Effector CD4-positive, alpha-beta T cell (primary cell): ENCODE measurements around the gene RABGAP1.

ENCODE experiments used
- DNase-seq: peaks from one replicate; pipeline ENCODE4 v3.0.0-alpha.2; 2020

RABGAP1 gene

DNA sequence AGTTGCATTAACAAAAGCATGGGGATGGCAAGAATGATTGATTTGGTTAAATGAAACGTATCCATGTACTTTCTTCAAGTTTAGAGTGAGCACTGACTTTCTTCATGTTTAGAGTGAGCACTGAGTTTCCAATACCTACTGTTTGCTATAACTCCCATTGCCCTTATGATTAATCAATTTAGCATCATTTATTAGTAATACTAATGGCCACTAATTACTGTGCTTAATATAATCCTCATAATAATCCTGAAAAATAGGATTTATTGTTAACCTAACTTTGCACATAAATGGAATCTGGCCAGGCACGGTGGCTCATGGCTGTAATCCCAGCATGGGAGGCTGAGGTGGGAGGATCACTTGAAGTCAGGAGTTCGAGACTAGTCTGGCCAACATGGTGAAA lies 70.6 kb downstream of the RABGAP1 start:
- no peak for DNase-seq

DNA sequence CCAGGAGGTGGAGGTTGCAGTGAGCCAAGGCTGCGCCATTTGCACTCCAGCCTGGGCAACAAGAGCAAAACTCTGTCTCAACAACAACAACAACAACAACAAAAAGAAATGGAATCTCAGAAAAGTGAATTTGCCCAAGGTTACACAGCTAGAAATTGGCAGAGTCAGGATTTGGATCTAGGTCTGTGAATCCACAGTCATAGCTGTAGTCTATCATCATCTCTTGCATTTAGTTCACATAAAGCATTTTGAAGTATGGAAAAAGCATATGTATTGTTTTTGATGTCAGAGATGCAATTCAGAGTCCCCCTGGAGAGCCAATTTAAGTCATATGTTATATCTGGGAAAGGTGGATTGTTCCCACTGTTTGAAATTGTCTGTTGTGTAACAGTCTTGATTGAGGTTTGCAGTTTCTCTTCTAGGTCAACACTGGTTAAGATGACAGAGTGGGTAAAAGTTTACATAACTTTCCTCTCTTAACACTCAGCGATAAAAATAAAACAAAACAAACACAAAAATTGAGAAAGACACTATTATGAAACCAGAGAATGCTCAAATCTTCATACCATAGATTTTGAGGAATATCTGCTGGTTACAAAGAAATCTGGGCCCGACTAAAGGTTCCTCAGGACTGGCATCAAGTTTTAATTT lies 71.2 kb downstream of the RABGAP1 start:
- no peak for DNase-seq

DNA sequence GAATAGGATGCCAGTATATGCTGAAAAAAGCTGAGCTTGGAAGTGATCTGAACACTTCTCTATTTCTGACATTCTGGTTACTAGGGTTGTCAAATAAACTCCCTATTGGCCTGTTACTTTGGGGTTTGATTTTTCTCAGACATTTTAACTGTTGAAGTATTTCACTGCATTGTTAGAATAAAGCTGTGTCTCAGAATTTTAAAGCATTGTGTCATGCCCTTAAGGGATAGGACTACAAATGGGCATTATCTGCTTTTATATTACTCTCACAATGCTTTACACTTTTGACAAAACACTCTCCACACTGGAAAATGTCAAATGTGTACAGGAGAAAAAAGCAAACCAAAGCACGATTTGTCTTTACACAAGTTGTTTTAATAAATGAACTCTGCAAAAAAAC lies 75.8 kb downstream of the RABGAP1 start:
- DNase-seq, result no peak

DNA sequence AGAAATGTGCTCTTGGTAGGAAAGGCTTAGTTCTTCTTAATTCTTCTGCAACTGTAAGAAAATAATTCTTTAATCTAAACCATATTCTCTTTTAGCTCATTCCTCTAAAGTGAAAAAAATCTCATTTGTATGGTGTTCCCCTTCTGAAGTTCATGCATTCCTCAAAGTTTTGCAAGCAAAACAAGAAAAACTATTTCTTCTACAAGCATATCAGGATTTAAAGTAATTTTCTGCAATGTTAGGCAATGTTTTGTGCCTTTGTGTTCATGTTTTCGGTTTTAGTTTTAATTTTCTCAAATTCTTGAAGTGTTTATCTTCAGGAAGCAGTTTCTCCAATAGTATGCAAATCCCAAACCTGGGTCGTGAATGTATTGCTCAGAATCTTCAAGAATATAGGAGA lies 80.0 kb downstream of the RABGAP1 start:
- DNase-seq, result no peak

DNA sequence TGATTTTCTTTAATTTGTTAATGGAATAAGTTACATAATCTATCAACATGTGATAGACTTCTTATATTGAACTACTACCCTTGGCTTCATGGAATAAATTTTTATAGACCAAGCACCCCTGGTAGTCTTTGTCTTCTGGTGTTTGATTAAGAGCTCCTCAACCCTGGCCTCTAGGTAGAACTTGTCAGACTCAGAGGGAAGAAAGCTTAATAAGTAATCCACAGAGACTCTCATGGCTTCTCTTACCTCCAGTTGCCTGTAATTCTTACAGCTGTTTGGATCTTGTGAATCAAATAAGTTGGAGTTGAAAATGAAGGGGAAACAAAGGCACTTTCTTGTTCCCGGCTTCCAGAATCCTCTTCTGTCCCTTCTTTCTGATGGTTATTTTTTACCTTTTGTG lies 85.6 kb downstream of the RABGAP1 start:
- no peak for DNase-seq

DNA sequence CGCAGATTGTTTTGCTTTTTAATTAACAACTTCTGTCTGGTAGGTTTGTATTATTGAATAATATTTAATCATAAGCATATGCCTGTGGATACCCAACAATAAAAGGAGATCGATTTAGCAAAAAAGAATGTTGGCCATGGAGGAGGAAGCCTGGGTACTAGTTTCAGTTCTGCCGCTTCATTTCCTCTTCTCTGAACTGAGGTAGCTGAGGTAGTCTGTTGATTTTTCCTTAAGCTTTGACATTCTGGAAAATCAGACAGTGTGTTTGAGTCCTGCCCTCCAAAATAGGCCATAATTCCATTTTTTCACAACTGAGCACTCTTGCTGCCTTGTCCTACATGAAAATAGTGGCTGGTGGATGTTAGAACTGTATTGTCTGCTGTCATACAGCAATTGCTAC lies 86.7 kb downstream of the RABGAP1 start:
- DNase-seq, result no peak

DNA sequence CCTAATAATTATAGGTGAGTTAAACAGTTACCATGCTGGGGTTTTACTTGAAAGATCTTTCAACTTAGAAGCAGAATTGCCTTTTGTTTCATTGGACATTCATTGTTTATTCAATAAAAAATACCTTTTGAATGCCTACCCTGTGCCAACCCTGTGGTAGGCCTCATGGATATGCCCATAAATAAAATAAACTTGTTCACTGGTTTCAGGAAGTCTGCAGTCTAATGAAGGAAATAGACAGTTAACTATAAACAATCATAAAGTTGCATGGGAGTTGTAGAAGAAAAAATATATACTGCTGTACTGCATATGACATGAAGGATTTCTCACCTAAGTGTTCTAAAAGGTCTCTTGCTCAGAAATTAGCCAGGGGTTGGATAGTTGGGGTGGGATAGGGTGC lies 87.3 kb downstream of the RABGAP1 start:
- DNase-seq, result no peak

DNA sequence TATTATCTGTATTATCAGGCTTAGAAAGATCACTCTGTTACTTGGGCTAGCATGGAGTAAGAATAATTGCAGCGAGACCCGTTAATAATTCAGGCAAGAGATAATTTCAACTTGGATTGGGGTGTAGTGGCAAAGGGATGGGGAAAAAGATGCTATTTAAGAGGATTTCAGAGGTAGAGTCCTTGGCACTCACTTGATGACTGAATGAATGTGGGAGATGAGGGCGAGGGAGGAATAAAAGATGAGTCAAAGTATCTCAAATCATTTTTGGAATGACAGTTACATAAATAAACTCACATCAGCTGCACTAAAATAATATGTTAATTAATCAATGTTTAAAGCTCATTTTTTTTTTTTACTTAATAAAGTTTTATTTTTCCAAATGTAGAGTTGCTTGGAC lies 88.2 kb downstream of the RABGAP1 start:
- DNase-seq, result no peak

DNA sequence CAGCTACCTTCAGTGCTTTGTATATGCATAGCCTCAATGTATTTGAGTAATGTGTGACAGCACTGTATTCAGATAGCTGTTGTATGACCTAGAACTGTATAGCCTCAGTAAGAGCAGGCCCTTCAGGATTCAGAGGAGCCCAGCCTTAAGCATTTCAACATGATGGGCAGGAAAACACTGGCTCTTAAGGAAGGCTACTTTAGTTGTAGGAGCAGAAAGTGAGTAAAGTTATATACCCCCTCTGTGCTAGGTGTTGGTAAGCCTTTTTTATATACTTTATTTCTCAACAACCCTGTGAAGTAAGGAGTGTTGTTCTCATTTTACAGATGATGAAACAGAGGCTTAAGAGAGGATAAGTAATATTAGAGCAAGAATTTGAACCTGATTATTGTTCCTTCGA lies 91.1 kb downstream of the RABGAP1 start:
- no peak for DNase-seq

DNA sequence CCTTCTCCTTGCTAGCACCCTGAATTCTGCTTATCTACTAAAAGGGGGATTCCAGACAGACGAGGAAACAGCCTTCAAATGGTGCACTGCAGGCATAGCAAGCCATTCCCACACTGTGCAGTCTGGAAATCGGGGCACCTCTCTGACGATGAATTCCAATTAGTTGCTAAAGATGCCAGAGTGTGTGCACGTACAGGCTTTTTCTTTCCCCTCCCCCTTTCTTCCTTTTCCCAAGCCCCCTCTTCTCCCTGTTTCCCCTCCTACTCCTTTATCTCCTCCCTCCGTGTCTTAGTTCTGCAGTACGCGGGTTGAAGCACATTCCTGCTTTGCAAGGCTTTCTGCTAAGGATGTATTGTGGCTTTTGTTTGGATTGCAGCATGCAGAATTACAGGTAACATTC lies 92.5 kb downstream of the RABGAP1 start, which contains the start of gene GPR21:
TSS of gene GPR21 (plus strand) at position 316 of the 400 bp plus-strand sequence. CDS start 900 bp downstream, outside the sequence.
- DNase-seq, result no peak

DNA sequence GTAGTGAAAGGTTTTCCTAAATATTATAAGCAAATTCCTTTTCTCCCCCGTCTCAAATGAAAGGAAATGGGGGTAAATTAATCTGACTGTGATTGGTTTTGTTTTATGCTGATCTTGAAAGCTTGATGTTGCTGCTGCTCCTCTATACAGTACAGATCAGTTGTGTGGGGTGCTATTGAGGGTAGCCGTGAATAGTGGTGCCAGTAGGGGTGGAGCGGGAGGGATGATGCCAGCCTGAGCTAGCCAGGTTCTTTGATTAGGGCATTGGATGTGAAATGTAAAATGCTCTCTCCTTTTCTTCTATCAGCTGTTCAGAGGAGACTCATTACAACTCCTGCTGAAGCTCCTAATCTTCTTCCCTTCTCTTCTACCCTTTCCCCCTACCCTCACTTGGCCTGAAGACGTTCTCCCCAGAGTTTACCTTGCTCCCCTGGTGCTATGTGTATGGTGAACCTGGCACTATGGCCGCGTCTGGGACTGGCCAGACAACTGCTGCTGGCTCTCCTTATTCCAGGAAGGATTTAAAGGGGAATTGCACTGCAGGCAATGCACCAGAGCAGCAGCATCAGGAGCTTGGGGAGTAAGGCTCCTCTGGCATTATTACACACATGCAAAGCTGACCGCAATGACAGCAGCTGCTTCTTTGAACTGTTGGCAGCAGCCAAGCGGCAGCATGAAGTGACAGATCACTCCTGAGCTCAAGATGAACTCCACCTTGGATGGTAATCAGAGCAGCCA lies 93.2 kb downstream of the RABGAP1 start:
- DNase-seq, result no peak

DNA sequence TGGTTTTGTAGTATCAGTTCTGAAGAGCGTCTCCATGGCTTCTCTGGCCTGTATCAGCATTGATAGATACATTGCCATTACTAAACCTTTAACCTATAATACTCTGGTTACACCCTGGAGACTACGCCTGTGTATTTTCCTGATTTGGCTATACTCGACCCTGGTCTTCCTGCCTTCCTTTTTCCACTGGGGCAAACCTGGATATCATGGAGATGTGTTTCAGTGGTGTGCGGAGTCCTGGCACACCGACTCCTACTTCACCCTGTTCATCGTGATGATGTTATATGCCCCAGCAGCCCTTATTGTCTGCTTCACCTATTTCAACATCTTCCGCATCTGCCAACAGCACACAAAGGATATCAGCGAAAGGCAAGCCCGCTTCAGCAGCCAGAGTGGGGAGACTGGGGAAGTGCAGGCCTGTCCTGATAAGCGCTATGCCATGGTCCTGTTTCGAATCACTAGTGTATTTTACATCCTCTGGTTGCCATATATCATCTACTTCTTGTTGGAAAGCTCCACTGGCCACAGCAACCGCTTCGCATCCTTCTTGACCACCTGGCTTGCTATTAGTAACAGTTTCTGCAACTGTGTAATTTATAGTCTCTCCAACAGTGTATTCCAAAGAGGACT lies 94.2 kb downstream of the RABGAP1 start:
- no peak for DNase-seq

DNA sequence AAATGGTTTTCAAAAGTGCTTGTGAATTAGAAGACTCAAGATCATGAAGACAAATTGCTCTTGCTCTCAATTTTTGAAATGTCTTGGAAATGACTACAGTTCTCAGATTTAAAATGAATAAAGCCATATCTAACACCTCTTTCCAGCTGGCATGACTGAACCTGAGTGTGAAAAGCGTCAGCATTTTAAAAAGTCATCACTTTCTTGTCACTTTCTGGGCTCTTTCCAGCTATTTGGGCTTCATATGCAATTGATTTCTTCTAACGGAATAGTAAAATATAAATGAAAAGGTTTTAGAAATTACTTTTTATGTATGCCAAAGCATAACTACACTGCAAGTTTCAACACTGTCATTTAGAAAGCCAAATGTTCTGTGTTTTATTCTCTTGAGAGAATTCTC lies 95.0 kb downstream of the RABGAP1 start:
- no peak for DNase-seq

DNA sequence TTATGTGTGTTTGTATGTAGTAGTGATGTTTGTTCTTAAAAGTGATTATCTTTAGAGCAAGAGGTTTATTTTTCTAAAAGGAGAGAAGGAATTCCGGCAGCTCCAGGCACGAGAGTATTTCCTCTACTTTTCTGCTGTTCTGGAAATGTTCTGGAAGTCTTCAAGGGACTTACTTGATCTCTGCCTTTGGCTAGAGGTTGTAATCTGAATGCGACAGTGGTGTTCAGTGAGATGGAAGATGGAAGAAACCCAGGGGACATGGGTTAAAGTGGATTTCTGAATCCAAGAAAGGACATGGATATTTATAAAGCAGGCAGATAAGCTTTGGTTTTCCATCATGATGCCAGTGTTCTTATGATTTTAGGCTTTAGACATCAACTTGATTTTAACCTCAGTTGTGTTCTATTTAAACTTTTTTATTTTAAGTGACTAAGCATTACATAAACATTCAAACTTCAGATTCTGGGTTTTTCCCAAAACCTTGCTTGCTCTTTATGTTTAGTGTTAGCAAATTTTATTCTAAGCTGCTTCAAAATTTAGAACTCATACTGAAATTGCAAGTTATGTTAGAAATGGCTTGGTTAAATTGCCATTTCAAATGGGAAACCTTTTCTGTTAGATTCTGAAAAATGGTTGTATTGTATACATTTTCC lies 96.2 kb downstream of the RABGAP1 start:
- no peak for DNase-seq

DNA sequence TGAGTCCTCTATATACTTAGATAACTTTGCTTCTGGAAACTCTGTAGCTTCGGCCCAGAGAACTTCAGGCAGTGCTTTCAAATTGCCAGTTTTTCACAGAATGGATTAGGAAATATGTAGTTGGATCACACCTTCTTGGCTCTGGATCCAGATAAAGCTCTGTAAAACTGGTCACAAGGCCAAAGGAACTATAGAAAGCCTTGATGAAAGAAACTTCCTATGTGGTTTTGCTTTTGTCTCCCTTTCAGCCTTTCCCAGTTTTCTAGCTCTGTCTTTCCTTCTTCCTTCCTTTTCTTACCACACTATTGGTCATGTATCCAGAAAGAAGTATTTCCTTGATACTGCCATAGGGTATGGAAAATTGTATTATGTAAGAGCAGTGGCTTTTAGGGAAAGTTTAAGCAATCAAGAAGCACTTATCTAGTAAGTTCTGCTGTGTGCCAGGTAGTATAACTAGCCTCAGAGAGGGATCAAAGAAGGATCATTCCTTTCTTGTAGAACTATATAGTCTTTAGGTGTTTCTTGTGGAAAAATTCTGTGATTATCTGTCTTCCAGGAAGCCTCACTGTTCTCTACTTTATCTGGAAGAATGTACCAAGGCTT lies 98.9 kb downstream of the RABGAP1 start:
- no peak for DNase-seq

DNA sequence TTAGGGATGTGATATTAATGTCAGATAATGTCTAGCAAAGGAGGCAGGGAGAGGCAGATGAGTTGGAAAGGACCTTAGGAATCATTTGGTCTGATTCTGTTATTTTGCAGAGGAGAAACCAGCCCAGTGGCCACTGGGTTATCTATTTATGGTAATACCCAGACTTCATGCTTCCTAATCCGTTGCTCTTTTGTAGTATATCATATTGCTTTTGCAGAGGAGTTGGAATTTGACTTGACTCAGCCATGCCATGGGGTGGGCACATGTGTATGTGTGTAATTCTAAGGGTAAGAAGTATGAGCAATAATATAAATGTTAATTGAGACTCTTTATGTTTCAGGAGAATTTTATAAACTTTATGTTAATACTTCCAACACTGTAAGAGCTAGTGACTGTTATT lies 100.0 kb downstream of the RABGAP1 start:
- DNase-seq, result no peak

DNA sequence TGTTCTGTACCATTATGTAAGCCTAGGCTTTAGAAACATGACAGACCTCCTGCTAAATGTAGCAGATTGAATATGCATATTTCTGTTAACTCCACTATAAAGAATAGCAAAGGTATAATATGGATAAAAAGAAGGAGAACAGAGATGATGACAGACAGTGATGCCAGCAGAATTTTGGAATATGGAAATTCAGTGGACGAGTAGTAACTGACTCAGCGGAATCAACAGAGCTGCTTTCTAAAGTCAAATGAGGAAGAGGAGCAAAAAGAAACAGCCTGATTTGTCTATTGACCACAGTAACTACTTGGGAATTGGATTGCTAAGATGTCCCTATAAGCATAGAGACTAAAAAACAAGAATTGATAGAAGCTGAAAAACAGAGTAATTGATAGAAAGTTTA lies 100.7 kb downstream of the RABGAP1 start:
- DNase-seq, result no peak

DNA sequence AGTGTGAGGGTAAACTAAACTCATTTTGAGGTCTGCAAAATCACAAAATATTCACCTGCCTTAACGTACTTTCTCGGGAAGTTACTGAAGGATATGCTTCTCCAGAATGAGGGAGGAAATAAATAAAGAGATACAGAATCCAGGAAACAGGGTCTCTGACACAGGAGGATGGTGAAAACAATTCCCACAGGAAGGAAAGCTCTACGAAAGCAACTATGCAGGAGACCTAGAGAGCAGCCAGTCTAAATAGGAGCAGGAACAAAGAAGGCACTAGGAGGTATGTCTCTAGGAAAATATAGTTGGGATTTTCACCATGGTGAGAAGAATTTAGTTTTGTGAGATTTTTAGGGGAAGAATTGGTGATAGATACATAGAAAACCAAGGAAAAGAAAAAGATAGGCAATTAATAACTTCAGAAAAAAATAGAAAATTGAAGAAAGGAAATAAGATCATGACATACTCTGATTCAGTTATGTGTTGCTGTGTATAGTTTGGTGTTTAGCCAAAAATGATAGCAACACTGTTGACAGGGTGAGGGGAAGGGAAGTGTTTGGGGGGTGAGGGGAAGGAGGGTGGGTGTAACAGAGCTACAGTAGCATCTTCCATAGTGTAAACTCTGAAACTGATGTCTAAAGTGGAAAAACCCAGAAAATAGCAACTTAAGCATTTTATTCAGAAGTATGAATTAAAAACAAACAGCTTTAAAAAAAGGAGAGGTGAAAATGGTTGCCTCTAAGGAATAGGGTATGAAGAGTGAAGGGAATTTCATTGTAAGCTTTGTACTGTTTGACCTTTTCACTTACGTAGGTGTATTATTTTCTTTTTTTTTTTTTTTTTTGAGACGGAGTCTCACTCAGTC lies 102.5 kb downstream of the RABGAP1 start:
- no peak for DNase-seq

DNA sequence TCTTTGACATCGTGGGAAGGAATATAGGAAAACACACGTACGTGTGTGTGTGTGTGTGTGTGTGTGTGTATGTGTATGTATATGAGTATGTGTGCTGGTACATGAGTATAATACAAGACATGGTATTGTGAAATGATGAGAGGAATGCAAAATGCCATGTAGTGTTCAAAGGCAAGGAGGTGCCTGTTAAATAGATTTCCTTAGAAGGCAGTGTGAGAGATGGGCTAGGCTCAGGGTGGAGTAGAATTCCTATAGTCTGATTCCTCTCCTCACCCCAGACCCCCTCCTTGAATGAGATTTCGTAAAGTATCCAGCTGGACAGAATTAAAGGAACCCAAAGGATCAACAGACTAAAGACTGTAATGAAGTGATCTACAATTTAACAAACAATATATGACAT lies 103.8 kb downstream of the RABGAP1 start:
- no peak for DNase-seq

DNA sequence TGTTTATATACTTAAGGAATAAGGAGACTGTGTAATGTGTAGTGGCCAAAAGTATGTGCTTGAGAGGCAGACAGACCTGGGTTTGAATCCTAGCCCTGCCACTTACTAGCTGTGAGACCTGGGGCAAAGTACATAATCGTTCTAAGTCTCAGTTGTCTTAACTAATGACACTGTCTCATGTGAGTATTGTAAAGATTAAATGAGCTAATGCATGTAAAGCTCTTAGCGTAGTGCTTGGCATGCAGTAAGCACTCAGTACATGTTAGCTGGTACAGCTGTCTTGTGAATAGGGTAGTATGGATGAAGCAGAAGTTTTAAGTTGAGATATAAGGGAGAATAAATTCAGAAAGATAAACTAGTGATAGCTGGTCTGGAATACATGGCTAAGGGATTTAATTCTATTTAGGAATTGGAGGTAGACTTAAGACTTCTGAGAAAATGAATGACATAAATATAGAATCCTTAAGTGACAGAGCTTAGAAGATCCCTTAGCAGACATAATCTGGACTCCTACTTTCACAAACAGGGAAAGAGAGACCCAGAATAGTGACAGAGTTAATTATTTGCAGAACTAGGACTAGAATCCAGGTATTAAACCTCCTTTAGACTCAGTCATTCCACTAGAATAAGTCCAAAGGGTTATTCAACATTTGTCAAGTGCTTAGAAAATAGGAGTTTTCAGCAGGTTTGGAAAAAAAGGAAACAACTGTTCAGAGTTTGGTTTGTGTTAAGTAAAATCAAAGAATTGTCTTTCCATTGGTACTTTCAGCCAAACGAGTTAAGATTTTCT lies 105.8 kb downstream of the RABGAP1 start:
- no peak for DNase-seq

DNA sequence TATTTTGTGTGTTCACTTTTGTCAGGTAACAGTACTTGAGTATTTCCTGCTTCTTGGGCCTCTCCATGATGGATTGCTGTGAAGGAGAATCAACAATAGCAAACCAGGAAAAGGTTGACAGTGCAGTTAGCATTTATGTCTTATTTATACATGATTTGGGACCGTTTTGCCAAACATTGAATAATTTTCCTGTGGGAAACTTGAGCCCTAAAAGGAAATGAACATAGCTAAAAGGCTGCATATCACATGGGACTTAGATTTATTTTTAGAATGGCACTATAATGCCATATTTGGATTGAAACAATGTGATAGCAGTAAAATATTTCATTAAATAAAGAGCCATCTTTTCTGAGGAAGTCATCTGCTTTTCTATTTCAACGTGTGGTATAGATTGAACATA lies 107.9 kb downstream of the RABGAP1 start:
- no peak for DNase-seq
